ENCODE data around the gene FSCN2.

DNA sequence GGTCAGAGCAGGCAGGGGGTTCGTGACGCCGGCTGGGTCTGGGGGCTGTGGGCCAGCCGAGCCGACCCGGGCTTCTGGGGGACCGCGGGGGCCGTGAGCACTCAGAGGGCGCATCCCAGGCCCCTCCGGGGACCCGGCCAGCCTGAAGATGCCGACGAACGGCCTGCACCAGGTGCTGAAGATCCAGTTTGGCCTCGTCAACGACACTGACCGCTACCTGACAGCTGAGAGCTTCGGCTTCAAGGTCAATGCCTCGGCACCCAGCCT lies 140 bp downstream of the FSCN2 start:
- TF ChIP-seq, protein P1, sequence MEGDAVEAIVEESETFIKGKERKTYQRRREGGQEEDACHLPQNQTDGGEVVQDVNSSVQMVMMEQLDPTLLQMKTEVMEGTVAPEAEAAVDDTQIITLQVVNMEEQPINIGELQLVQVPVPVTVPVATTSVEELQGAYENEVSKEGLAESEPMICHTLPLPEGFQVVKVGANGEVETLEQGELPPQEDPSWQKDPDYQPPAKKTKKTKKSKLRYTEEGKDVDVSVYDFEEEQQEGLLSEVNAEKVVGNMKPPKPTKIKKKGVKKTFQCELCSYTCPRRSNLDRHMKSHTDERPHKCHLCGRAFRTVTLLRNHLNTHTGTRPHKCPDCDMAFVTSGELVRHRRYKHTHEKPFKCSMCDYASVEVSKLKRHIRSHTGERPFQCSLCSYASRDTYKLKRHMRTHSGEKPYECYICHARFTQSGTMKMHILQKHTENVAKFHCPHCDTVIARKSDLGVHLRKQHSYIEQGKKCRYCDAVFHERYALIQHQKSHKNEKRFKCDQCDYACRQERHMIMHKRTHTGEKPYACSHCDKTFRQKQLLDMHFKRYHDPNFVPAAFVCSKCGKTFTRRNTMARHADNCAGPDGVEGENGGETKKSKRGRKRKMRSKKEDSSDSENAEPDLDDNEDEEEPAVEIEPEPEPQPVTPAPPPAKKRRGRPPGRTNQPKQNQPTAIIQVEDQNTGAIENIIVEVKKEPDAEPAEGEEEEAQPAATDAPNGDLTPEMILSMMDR (IDR thresholded peaks at IDR 0.05): no peak
- TF ChIP-seq POLR2A (IDR thresholded peaks at IDR 0.05): no peak

Measured in lower leg skin (tissue), 3 donors.